Astrocyte of the spinal cord (primary cell): Measurements from ENCODE around the gene ANKRD23.

Source experiments
- DNase-seq: peaks from one replicate; pipeline ENCODE4 v3.0.0; 2011; ENCODE audit warnings: low read depth, low spot score
- H3K4me3 ChIP-seq: 2 replicates; pipeline ENCODE4 v1.5.1; 2011; ENCODE audit warnings: low read depth, mild to moderate bottlenecking, low read length, moderate library complexity
- CTCF ChIP-seq: IDR thresholded peaks from 2 replicates; pipeline ENCODE4 v1.5.1; 2012; ENCODE audit warnings: low read depth, mild to moderate bottlenecking, low read length, inconsistent platforms
- in situ Hi-C: cut with HindIII; loops from 2 replicates; pipeline ENCODE4 v1.10.0; 2017; ENCODE audit warnings: low sequenced_read_pairs

ANKRD23 gene

DNA sequence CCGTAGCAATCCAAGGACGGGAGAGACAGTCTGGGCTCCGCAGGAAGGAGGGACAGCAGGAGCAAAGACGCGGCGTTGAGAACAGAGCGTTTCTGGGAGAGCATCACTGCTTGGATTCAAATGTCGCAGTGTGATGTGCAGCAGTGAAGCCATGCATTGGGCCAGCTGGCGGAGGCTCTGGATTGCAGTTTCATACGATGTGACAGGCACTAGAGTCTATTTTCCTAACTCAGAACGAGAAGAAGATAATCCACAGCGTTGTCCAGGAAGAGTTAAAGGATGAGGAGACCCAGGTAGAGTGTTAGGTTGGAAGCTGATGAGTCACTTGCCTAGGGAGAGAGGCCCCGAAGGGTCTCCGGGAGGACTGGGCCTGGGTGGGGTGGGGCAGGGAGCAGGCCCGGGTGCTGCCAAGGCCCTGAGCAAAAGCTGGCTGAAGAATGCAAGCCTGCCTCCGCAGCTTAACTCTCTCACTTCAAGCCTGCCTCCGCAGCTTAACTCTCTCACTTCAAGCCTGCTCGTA, 43.7 kb upstream of the ANKRD23 start:
- no peak overlapping the region for H3K4me3 ChIP-seq
- DNase-seq = no peak
- in situ Hi-C loops = no loop called here
- TF ChIP-seq CTCF = no peak

DNA sequence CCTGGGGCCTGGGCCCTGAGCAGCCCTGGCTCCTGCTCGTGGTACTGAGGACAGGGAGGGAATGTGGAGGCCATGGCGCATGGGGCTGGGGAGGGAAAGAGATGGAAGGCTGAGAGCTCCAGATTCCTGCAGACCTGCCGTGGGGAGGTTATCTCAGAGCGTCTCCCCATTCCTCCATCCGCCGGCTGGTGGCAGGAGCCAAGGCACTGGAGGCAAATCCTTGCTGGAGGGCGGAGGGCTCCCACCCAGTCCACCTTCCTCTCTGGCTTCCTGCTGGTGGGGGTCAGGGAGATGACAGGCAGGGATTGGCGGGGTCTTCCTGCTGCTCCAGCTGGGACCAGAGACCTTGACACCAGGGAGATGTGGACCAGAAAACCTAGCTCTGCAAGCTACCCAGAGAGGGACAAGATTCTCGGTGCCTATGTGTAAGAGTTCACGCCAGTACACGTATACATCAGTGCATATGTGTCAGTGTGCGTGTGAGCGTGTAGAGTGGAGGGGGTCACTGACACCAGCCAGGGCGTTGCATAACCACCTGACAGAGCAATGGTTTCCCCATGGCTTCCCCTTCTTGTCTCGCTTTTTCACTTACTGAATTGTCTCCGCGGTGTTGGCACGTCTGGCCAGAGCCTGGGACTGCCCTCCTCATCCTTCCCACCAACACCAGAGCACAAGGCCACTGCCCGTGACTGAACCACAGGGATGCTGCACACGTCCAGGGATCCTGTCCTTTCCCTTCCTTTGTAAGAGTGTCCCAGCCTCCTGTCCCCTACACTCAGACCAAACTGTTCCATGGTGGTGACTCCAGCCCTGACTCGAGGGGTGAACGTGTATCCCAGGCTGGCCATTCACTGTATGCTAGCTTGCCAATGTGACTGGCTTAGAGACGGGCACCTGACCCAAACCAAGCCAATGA, 41.9 kb upstream of the ANKRD23 start:
- TF ChIP-seq CTCF = no peak
- DNase-seq = no peak
- H3K4me3 ChIP-seq = no peak overlapping the region
- in situ Hi-C loops = no loop called here

DNA sequence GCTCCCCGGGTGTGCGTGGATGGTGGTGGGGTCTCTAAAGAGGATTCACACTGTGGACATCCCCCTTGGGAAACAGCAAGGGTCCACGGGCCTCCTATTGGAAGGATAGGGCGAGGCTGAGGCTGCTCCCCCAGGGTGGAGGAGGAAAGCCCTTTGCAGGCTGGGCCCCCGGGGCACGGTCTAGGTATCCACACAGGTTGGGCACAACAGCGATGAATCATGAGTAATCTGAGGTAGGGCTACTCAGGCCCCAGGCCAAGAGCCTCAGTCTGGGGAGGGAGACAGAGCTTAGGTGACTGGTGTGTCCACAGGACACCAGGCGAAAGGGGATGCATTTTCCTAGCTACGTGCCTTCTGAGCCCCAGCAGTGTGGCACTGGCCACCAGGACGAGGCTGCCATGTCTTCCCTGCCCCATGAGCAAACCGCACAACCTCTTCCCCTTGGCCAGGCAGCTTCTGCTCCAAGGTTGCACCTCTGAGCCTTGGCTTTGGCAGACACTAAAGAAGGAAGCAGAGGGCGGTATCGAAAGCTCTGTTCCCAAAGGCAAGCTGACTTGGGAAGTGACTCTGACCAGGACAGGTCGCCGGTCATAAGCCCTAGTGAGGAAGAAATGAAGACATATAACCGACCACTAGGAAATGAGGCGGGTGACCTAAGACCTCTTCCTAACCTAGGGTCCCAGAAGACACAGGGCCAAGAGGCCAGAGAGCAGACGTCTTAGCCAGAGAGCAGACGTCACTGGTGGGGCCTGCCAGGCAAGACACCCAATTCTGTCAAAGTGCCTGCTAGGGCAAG, 40.7 kb upstream of the ANKRD23 start:
- no peak overlapping the region for H3K4me3 ChIP-seq
- DNase-seq = no peak
- no peak for TF ChIP-seq CTCF
- in situ Hi-C loops = no loop called here

GRCh38 chr2:96883306-96883705, 39.5 kb upstream of the ANKRD23 start:
- no peak overlapping the region for H3K4me3 ChIP-seq
- DNase-seq = no peak
- TF ChIP-seq CTCF = no peak
- in situ Hi-C loops = no loop called here

DNA sequence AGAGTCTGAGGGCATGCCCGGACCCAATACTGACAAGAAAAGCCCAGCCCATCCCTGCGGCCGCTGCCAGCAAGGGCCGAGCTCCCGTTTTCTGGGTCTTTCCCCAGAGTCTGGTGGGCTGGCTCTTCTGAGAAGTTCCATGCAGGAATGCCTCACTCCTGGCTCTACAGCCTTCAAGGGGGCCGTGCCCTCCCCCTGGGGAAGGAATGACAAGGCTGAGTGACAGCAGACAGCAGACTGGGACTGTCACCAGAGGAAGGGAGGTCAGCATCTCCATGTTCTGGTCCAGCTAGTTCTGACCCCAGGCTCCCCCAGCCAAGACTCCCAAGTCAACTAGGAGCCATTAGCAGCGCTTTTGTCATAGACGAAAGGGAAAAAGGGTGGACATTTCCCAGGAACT, 39.1 kb upstream of the ANKRD23 start:
- in situ Hi-C loops = no loop called here
- H3K4me3 ChIP-seq = no peak overlapping the region
- DNase-seq = no peak
- no peak for TF ChIP-seq CTCF

DNA sequence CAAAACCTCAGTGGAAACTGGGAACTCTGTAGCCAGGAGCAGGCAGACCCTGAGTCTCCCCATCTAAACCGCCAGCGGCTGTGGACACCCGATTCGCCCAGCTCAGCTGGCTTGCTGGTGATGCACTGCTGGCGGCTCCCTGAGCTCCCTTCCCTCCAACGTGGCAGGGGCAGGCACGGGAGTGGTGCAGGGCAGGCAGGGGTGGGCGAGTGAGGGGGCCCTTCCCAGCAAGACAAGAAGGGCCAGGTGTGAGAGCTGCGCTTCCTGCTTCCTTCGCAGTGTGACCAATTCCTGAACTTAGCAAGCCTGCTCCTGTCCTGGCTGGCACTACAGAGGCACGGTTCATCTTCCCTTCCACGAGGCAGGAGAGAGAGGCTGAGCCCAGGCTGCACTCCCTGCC, 38.4 kb upstream of the ANKRD23 start:
- TF ChIP-seq CTCF = no peak
- DNase-seq = no peak
- in situ Hi-C loops = no loop called here
- no peak overlapping the region for H3K4me3 ChIP-seq
